ENCODE data around the gene COBL.

DNA sequence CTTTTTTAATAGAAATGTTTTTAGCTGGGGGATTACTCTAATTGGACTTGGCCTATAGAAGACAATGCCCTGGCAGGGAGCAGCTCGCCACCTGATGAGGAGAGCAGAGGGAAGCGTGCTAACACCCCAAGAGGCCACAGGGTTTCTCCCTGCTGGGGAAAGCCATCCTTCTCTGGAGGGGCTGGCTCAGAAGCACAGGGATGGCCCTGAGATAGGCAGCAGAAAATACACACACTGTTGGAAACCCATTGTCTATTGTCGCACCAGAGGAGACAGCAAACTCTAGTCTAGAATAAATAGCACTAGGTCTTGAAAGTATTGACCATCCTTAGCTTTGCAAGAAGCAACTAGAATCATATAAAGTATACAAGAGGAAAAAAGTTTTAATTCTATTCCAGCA lies 5.4 kb downstream of the COBL start:
- TF ChIP-seq, protein P1, sequence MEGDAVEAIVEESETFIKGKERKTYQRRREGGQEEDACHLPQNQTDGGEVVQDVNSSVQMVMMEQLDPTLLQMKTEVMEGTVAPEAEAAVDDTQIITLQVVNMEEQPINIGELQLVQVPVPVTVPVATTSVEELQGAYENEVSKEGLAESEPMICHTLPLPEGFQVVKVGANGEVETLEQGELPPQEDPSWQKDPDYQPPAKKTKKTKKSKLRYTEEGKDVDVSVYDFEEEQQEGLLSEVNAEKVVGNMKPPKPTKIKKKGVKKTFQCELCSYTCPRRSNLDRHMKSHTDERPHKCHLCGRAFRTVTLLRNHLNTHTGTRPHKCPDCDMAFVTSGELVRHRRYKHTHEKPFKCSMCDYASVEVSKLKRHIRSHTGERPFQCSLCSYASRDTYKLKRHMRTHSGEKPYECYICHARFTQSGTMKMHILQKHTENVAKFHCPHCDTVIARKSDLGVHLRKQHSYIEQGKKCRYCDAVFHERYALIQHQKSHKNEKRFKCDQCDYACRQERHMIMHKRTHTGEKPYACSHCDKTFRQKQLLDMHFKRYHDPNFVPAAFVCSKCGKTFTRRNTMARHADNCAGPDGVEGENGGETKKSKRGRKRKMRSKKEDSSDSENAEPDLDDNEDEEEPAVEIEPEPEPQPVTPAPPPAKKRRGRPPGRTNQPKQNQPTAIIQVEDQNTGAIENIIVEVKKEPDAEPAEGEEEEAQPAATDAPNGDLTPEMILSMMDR (IDR thresholded peaks at IDR 0.05) = no peak
- TF ChIP-seq POLR2AphosphoS5 (IDR thresholded peaks at IDR 0.05) (no peak), POLR2A (IDR thresholded peaks at IDR 0.05) (no peak), EP300 (IDR thresholded peaks at IDR 0.05) (no peak)

Measured in suprapubic skin (tissue), 4 donors.